ENCODE data around the gene MANEAL.

The MANEAL gene

DNA sequence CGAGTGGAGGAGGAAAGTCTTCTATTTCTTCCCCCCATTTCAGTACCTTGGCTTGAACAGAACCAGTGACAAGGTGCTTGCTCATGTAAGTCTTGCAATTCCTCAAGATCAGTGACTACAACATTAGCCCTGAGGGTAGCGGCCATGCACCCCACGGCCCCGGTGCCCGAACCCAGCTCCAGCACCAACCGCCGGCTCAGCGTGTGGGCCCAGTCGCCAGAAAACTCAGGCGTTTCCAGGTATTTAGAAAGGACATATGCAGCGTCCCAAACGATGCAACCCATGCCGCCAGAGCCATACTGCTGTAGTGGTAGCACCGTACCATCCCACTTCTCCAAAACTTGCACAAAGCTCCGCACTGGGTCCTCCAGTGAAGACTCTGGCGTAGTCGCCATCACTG, 11.2 kb upstream of the MANEAL start:
- no peak for DNase-seq

DNA sequence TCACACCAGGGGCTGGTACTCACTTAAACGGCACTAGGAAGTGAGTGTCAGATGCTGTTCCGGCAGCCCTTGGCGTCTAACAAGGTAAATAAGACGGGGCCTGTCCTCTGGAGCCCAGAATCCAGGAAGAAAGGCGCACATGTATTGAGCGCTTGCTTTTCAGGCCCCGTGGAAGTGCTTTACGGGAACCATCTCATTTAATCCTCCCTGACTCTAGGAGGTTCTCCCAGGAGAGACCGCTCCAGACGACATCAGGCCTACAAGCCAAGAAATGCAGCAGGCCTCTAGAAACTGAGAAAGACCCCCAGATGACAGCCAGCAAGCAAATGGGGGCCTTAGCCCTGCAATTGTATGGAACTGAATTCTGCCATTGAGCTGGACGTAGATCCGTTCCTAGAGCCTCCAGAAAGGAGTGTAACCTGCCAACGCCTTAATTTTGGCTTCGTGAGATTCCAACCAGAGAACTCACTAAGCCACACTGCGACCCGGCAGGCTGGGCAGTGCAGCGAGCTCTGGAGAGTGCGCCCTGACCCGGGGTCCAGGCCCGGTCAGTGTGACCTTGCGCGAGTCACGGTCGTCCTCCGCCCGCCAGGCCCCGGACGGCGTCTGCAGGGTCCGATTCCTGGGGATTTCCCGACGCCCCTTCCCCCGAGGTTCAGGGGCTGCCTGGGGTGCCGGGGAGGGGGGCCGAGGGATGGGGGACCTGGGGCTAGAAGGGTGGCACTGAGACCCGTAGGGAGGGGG, 532 bp upstream of the MANEAL start:
- DNase-seq = no peak

- DNase-seq = no peak
Observed at GRCh38 chr1:37794372-37795339, 1.0 kb downstream of the MANEAL start.

GRCh38 chr1:37795340-37796125, 1.9 kb downstream of the MANEAL start:
- no peak for DNase-seq

GRCh38 chr1:37797750-37798345, 4.2 kb downstream of the MANEAL start:
- DNase-seq = no peak

- no peak for DNase-seq
Observed at GRCh38 chr1:37802439-37802838, 8.8 kb downstream of the MANEAL start.

- no peak for DNase-seq
Observed at GRCh38 chr1:37807220-37807554, 13.5 kb downstream of the MANEAL start.

GRCh38 chr1:37807555-37808368, 14.1 kb downstream of the MANEAL start, which contains the start of the genes C1orf122 and YRDC:
TSS of gene C1orf122 (plus strand) at chr1:37807790. CDS start at chr1:37808405, 615 bp downstream.
TSS of gene YRDC (minus strand) at chr1:37808208. CDS start at chr1:37808180, 28 bp downstream.
- DNase-seq = peak; percentile 61 to 66

DNA sequence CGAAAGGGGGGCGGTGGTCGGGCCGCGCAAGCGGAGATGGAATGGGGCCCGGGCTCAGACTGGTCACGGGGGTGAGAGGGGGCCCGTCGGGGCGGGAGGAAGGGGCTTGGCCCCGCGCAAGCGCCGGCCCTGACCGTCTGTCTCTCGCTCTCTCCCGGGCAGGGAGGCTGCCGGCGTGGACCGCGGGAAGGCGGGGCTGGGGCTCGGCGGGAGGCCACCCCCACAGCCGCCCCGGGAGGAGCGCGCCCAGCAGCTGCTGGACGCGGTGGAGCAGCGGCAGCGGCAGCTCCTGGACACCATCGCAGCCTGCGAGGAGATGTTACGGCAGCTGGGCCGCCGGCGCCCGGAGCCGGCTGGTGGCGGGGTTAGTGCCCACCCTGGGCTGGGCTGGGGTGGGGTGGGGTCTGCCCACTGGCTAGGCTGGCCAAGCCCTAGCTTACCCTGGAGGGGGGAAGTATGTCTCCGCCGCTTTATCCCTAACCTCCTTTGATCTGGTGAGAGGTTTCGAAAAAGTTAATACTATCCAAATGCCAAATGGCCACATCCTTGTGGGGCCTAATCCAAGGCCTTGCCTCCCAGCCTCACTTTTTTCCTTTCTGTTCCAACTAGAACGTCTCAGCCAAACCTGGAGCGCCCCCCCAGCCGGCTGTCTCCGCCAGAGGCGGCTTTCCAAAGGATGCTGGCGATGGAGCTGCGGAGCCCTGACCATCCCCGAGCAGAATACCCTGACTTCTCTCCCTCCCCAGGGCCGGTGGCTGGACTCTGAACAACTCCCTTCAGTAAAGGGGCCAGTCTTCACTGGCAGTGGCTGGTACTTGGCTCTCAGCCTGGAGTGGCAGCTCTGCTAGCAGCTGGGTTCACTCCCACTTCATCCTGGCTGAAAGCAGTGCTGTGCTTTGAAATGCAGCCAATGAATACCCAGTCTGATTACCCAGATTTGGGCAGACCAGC, 15.0 kb downstream of the MANEAL start:
- no peak for DNase-seq

DNA sequence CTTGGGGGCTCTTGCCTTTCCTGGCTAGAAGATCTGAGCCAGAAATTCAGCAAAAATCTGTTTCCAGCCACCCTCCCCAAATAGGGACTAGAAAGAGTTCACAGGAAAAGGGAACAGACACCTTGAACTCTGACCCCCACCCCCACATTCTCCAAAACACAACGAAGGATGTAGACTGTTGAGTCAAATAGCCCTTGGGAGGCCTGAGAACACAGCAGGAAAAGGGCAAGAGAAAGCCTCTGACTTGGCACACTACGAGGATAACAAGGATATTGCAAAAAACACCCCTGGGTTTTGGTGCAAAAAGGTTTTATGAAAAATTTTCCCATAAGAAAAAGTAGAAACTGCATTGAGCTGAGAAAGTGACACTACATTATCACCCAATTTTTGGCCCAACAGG, 16.3 kb downstream of the MANEAL start:
- DNase-seq = no peak

DNA sequence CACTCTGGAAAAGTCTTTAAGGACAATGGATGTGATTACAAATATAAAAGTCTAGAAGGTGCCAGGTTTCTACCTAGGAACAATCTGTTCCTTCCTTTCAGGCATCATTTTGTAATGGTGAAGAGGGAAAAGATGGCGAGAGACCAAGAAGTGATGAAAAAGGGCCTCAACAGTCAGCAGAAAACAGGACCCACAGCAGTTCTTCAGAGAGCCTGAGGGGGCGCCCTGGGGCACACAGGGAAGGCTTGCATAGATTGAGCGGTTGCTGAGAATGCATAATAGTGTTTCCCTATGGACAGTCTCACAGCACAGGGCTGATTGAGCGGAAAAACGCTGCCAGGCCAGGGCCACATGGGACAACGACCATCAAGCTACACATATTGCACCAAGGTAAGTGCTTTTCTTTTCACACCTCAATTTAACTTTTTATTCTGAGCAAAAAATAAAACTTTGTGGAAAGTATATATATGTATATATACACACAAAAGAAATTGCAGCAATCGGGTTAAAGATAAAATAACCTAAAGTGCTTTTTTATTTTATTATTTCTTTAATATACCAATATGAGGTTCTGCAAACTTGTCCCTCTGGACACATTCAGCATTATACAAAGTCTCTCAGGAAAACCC, 17.5 kb downstream of the MANEAL start:
- no peak for DNase-seq

DNA sequence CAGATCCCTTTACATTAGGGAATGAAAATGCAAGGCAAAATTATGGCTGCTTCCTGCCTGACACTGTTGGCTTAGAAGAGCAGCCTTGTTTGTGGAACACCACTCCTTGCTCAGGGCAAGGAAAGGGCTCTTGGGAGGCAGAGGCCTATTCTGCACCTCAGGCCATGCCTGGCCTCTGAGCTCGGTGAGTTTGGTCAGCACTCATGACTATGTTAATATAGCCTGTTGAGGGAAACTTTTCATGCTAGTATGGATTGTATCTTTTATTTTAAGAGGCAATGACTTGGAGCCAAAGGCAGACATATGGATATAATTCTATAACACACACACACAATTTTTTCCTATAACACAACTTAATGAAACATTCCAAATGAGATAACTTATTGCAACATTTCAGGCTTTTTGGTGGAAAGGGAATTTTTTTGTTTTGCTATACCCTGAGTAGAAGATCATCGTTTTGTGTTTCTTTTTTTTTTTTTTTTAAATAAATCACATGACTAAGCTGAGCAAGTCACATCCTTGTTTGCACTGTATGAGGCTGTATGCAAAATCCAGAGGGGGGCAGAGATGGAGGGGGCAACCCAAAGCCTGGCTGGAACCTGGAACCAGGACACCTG, 20.0 kb downstream of the MANEAL start:
- no peak for DNase-seq

- no peak for DNase-seq
Observed at GRCh38 chr1:37814252-37814651, 20.6 kb downstream of the MANEAL start.

GRCh38 chr1:37817481-37817880, 23.8 kb downstream of the MANEAL start:
- no peak for DNase-seq

GRCh38 chr1:37821481-37821880, 27.8 kb downstream of the MANEAL start:
- DNase-seq = no peak

DNA sequence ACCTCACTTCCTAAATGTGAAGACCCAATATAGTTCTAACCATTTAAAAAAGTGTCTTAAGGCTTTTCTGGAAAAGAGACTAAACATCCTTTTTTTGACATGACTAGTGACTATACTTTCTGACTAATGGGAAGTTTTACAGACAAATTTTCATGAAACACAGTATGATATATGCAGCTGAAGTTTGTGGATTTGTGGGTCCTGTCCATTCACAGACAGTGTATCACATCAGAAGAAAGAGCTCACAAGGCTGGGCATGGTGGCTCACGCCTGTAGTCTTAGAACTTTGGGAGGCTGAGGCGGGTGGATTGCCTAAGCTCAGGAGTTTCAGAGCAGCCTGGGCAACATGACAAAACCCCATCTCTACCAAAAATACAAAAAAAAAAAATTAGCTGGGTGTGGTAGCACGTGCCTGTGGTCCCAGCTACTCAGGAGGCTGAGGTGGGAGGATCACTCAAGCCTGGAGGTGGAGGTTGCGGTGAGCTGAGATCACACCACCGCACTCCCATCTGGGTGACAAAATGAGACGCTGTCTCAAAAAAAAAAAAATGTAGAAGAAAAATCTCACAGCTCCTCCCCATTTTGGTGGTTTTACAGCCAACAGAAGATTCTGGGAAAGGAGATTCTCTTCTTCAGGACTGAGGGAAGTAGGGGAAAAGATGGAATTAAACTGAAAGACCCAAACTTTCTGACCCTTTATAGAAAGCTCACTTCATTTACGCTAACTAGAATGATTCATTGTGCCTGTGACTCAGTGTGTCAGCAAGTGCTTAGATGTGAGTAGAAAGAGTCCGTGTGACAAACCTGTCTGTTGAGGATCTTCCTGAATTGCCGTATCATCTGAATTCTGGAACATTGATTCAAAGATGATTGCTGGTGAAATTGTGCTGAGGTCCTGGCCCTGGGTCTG, 29.5 kb downstream of the MANEAL start:
- no peak for DNase-seq

GRCh38 chr1:37824001-37824400, 30.4 kb downstream of the MANEAL start:
- DNase-seq = no peak

DNA sequence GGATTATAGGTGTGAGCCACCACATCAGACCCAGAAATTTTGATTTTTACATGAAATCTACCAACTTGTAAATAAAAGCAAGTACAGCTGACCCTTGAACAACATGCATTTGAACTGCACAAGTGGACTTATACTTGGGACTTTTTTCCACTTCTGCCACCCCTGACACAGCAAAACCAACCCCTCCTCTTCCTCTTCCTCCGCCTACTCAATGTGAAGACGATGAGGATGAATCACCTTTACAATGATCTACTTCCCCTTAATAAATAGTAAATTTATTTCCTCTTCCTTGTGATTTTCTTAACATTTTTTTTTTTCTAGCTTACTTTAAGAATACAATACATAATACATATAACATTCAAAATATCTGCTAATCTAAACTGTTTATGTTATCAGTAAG, 31.9 kb downstream of the MANEAL start:
- DNase-seq = no peak
